CD4-positive, alpha-beta T cell treated with Interleukin-6 at 100 ng/mL for 8 hours (primary cell): ENCODE data around the gene TCIRG1.
"Not testable (repeated sequence)": the region's sequence is repeated elsewhere in the genome, so short reads cannot be mapped to it uniquely, and the experiment has no call there.

Experiments used
- DNase-seq: peaks from one replicate; pipeline ENCODE4 v3.0.0-alpha.2; 2020; ENCODE audit warnings: mixed read lengths, low spot score

The TCIRG1 gene

DNA sequence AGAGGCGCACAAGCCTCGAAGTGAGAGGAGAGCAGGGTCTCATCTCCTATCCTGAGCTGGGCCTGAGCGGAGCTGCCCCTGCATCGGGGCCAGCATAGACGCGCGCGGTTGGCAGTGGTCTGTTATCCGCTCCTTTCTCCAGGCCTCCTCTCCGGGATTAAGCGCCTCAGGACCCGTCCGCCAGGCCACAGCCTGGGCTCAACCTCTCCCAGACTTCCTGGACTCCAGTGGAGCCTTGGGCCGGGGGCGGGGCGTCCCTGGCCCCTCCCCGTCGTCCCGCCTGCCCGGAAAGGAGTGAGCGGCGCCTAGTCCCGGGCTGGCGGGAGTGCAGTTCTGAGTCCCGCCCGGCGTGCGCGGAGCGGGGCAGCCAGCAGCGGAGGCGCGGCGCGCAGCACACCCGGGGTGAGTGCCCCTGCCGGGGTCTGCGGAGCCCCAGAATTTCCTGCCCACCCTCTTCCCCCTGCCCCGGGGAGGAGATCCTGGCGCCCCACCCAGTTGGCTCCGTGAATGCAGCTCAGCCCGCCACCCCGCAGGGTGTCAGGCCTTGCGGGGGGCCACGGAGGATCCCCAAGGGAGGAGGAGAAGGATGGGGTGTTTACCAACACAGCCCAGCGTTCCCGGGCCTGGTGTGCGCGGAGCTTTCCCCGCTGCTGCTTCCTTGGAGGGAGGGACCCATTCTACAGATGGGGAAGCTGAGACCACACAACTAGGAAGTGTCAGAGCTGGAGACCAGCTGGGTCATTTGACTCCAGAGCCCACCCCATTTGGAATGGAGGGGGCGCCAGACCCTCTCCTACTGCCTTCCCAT, at the start of gene TCIRG1:
TSS of gene TCIRG1 (plus strand) at position 308 of the 808 bp plus-strand sequence. CDS start 2,247 bp downstream, outside the sequence.
- peak; percentile 57 for DNase-seq

DNA sequence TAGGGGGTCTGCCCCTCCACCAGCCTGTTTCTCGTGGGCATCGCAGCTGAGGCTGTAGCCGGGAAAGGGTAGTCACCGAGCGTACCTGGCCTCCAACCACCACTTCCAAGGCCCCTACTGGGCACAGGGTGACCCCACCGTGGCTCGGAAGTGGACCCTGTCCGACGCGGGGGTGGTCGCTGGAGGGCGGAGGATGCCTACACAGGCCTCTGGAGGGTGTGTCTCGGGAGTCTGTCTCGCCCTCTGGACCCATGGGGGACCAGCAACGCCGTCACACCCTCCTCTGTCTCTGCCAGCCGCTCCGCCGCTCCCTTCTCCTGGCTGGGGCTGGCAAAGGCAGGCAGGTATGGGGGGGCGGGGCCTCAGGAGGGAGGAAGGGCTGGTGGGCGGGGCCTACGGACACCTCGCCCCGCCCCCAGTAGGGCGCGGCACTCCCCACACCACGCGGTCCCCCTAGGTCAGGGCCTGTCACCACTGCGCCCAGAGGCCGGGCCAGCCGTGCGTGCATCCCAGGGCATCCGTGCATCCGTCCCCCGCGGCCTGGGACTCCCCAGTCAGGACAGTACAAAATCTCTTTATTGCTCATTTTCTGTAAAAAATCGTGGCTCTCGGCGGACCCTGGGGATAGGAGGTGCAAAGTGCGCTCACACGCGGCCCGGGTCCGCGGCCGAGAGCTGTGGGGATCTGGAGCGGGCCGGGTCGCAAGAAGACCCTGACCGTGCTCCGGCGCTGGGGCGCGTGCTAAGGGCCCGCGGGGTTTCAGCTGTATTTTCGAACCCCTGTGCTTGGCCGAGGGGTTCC, 48.1 kb upstream of the TCIRG1 start:
- not testable (repeated sequence) for DNase-seq

- not testable (repeated sequence) for DNase-seq
These were observed 47.3 kb upstream of the TCIRG1 start for GRCh38 chr11:67991347-67992121.

GRCh38 chr11:67993821-67994220, 45.0 kb upstream of the TCIRG1 start:
- peak; percentile 68 for DNase-seq

GRCh38 chr11:67994387-67994786, 44.4 kb upstream of the TCIRG1 start:
- not testable (repeated sequence) for DNase-seq

DNA sequence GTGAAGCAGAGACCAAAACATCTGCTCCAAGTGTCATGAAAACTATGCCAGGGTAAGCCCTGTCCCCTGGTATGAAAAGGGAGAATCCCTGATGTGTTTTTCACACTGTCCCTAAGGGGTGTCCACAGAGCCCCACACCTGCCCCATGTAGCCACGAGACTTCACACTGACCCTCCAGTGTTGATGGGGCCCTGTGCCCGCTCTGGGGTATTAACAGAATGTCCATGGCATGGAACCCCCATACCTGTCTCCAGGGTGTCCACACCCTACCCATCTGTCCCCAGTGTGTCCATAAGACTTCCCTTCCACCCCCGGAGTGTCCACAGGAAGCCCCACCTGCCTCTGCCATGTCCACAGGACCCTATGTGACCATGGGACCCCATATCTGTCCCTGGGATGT, 43.7 kb upstream of the TCIRG1 start:
- DNase-seq = not testable (repeated sequence)

GRCh38 chr11:67995579-67995978, 43.2 kb upstream of the TCIRG1 start:
- not testable (repeated sequence) for DNase-seq

- no peak for DNase-seq
These were observed 42.8 kb upstream of the TCIRG1 start for GRCh38 chr11:67996051-67996450.

- no peak for DNase-seq
These were observed 42.0 kb upstream of the TCIRG1 start for GRCh38 chr11:67996622-67997474.

GRCh38 chr11:67997475-67997921, 41.3 kb upstream of the TCIRG1 start:
- no peak for DNase-seq

- DNase-seq = peak; percentile 28
These were observed 40.4 kb upstream of the TCIRG1 start for GRCh38 chr11:67998150-67999045.

- no peak for DNase-seq
These were observed 39.6 kb upstream of the TCIRG1 start for GRCh38 chr11:67999201-67999629.

DNA sequence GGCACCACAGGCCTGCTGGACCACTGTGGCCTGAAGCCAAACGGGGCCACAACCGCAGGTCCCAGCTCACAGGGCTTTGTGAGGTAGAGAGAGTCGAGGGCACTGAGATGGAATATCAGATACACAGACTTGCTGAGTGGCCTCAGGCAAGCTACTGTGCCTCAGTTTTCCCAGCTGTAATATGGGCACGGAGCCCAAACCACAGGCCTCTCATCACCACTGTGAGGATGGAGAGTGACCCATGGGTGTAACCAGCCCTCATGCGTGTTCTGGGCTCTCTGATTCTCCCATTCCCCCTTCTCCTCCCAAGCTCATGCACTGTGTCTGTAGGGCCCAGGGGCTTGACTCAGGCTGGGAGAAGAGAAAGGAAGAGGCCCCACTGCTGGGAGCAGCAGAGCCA, 39.1 kb upstream of the TCIRG1 start:
- no peak for DNase-seq

DNA sequence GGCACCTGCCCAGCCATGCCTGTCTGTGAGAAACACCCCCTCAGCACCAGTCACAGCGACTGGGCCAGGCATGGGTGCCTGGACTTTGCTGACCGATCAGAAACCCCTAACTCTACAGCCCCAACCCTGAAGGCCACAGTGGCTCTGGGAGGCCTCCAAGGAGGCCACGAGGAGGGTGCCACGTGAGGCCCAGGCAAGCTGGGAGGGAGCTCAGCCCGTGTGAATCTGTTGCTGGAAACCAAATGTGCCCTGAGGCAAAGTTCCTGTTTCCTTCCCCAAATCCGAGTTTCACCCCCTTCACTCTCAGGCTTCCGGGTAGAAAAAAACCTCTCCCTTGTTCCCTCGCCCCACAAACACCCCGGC, 36.3 kb upstream of the TCIRG1 start:
- no peak for DNase-seq

DNA sequence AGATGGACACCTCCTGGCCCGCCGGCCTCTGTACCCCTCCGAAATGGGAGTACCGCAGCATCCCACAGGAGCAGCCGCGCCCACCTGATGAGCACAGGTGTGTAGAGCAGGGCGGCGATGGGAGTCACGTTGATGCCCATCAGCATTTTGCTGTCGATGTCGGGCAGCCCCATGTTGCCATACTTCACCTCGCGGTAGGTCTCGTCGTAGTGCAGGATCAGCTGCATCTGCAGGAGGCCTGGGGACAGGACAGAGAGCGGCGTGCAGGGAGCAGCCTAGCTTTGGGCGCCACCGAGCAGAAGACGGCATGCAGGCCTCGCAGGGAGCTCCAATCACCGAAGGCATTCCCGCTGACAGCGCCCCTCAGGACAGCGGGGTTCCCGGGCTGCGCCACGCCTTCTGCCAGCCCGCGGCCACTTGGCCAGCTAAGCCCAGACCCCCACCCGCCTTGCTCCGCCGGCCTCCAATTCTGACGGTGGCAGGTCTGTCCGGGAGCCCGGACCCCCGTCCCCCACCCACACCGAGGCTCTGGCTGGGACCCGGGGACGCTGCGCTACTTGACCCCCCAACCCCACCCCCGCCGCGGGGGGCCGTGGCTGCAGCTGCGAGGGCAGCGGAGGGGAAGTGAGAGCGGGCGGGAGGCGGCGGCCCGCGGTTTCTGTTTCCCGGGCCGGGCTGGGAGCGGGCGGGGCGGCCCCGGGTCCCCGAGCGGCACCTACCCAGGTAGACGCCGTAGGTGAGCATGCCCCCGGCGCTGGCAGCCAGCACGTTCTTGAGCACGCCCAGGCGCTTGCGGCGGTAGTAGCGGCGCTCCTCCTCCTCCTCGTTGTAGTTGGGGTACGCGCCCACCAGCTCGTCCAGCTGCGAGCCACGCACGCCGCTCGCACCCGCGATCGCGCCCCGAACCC, 35.6 kb upstream of the TCIRG1 start:
- DNase-seq = peak; percentile 60

DNA sequence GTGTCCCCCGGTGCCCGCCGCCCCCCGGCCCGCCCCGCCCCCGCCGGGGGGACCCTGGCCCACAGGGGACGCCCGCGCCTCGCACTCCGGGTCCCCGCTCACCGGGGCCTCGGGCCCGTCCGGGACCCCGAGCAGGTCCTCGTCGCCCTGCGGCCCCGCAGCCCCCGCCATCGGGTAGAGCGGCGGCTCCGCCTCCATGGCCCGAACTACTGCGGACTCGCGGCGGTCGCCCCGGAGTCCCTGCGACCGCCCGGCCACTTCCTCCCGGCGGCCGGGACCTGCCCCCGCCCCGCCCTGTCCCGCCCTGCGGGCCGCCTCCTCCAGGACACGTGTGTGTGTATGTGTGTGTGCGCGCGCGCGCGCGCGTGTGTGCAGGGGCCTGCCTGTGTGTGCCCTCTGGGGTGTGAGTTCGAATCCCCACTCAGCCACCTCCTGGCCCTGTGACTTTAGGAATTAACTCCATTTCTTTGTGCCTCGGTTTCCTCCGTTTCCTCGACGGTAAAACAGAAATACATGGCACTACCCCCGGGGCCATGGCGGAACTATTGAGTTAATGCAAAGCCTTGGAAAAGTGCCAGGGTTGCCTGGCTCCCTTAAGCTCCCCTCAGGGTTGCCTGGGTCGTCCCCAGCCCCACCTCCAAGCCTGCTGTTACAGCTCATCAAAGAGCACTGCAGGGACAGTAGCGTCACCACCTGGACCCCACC, 34.8 kb upstream of the TCIRG1 start, which contains the start of gene UNC93B1:
TSS of gene UNC93B1 (minus strand) at position 252 of the 705 bp plus-strand sequence. CDS start at position 198, 54 bp downstream.
- DNase-seq = peak; percentile 78

DNA sequence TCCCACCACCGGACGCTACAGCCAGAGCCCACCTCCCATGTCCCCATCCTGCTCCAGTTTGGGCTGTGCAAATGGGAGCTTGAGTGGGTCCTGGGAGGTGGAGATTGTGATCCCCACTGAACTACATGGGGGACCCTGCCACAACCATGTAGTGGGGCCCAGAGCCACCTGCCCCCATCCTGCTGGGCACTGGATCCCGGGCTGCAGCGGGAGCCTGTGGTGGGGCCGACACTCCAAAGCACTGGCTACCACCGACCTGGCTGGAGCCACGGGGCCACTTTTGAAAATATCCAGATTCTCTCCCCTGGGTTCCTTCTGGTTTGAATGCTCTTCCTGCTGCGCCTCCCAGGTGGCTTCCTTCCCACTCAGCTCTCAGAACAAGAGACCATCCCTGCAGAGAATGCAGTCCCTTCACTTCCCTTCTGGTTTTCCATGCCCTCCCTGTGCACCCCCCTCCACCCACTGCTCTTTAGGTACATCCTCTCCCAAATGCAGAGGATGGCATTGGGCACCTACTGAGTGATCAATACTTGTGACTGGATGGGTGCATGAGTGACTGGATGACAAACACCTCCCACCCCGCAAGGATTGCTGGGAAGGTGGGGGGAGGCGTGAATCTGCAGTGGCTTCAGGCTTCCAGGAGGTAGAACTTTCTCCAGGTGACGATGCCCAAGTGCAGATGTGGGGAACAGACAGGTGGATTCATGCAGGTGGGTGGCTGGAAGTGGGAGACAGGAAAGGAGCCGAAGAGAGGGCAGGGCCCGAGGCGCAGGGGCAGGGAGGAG, 34.1 kb upstream of the TCIRG1 start:
- DNase-seq = no peak
